Neural cell (in vitro differentiated cells): ENCODE results near the gene TPD52L1. TPM values are rescaled to one million over a fixed set of nuclear protein-coding genes. Genes with fewer than 3 reads are reported as not detected.

Experiments used
- H2AFZ ChIP-seq: fragments of 200-600, 300-800 bp; sonication (generic), shearing (Covaris generic); 2 replicates; pipeline ENCODE4 v1.6.0; 2014; ENCODE audit warnings: low read depth, mild to moderate bottlenecking, antibody characterized with exemption, low read length, moderate library complexity
- H3F3A ChIP-seq: fragments of 200-600 bp; shearing (Covaris generic); 2 replicates; pipeline ENCODE4 v1.6.1; 2016; ENCODE audit warnings: mild to moderate bottlenecking, moderate library complexity, mixed read lengths, antibody characterized with exemption, low read length; ENCODE audit not compliant: insufficient read depth, poor library complexity, severe bottlenecking
- H3K27ac ChIP-seq: fragments of 200-600, 300-800 bp; sonication (generic), shearing (Covaris generic); 2 replicates; pipeline ENCODE4 v1.5.1; 2014; ENCODE audit warnings: mild to moderate bottlenecking, low read length, moderate library complexity
- H3K27me3 ChIP-seq: fragments of 300-800, 200-600 bp; sonication (generic), shearing (Covaris generic); 2 replicates; pipeline ENCODE4 v1.6.0; 2014; ENCODE audit warnings: mild to moderate bottlenecking, low read depth, low read length, moderate library complexity; ENCODE audit not compliant: insufficient read depth
- H3K36me3 ChIP-seq: fragments of 300-800, 200-600 bp; sonication (generic), shearing (Covaris generic); 2 replicates; pipeline ENCODE4 v1.5.1; 2014; ENCODE audit warnings: mild to moderate bottlenecking, antibody characterized with exemption, low read length, moderate library complexity; ENCODE audit not compliant: insufficient read depth
- H3K4me2 ChIP-seq: fragments of 300-800, 200-600 bp; sonication (generic), shearing (Covaris generic); 2 replicates; pipeline ENCODE4 v1.6.0; 2014; ENCODE audit warnings: mild to moderate bottlenecking, low read length
- H3K4me3 ChIP-seq: fragments of 300-800, 200-600 bp; sonication (generic), shearing (Covaris generic); 2 replicates; pipeline ENCODE4 v1.5.1; 2014; ENCODE audit warnings: mild to moderate bottlenecking, low read length, moderate library complexity
- H3K79me2 ChIP-seq: fragments of 200-600 bp; shearing (Covaris generic); replicated peaks from 2 replicates; pipeline ENCODE4 v1.6.0; 2014; ENCODE audit warnings: mild to moderate bottlenecking, low read length, moderate library complexity; ENCODE audit not compliant: insufficient read depth
- H3K9ac ChIP-seq: fragments of 300-800, 200-600 bp; sonication (generic), shearing (Covaris generic); 2 replicates; pipeline ENCODE4 v1.6.1; 2016; ENCODE audit warnings: mild to moderate bottlenecking, low read length, mixed read lengths
- H3K9me2 ChIP-seq: fragments of 200-600 bp; shearing (Covaris generic); 2 replicates; pipeline ENCODE4 v1.6.1; 2016; ENCODE audit warnings: mild to moderate bottlenecking, low read length, mixed read lengths; ENCODE audit not compliant: insufficient read depth
- H3K9me3 ChIP-seq: fragments of 200-600, 300-800 bp; sonication (generic), shearing (Covaris generic); 2 replicates; pipeline ENCODE4 v1.6.1; 2016; ENCODE audit warnings: mild to moderate bottlenecking, mixed run types, low read length, moderate library complexity, mixed read lengths
- H4K20me1 ChIP-seq: fragments of 200-600 bp; shearing (Covaris generic); 2 replicates; pipeline ENCODE4 v1.6.1; 2016; ENCODE audit warnings: mild to moderate bottlenecking, mixed run types; ENCODE audit not compliant: insufficient read depth
- EP300 ChIP-seq: fragments of 450-650 bp; conservative IDR thresholded peaks from 2 replicates; pipeline ENCODE4 v1.6.1; 2014; ENCODE audit warnings: antibody characterized with exemption, mild to moderate bottlenecking, moderate library complexity; ENCODE audit not compliant: poor library complexity, severe bottlenecking
- EZH2 ChIP-seq: fragments of 200-600, 300-800 bp; shearing (Covaris generic), sonication (generic); IDR thresholded peaks from 2 replicates; pipeline ENCODE4 v1.6.1; 2014; ENCODE audit warnings: antibody characterized with exemption, low read length, borderline replicate concordance, mild to moderate bottlenecking; ENCODE audit not compliant: insufficient read depth, poor library complexity, severe bottlenecking
- MXI1 ChIP-seq: fragments of 450-650 bp; conservative IDR thresholded peaks from 2 replicates; pipeline ENCODE4 v1.6.1; 2014; ENCODE audit warnings: antibody characterized with exemption, mild to moderate bottlenecking; ENCODE audit not compliant: poor library complexity, severe bottlenecking
- POLR2AphosphoS5 ChIP-seq: IDR thresholded peaks from 2 replicates; pipeline ENCODE4 v1.6.1; 2012
- RAD21 ChIP-seq: fragments of 450-650 bp; conservative IDR thresholded peaks from 2 replicates; pipeline ENCODE4 v1.6.1; 2014; ENCODE audit warnings: antibody characterized with exemption, mild to moderate bottlenecking, moderate library complexity
- SMC3 ChIP-seq: fragments of 450-650 bp; conservative IDR thresholded peaks from 2 replicates; pipeline ENCODE4 v1.6.1; 2014; ENCODE audit warnings: antibody characterized with exemption, mild to moderate bottlenecking, moderate library complexity; ENCODE audit not compliant: poor library complexity
- TAF1 ChIP-seq: IDR thresholded peaks from 2 replicates; pipeline ENCODE4 v1.6.1; 2012; ENCODE audit warnings: low read depth
- polyA plus RNA-seq: library from polyadenylated mRNA; depleted of rRNA; stranded (reverse); fragments of >200 nt; gene quantifications from 2 replicates; pipeline ENCODE4 v1.2.3, GENCODE V29; 2014
- TF ChIP-seq, protein P1 (sequence below): IDR thresholded peaks from 2 replicates; pipeline ENCODE4 v1.6.1; 2012; ENCODE audit warnings: borderline replicate concordance
- TF ChIP-seq, protein P2 (sequence below): fragments of 450-650 bp; IDR thresholded peaks from 2 replicates; pipeline ENCODE4 v1.5.1; 2014; ENCODE audit warnings: antibody characterized with exemption, mild to moderate bottlenecking, moderate library complexity; ENCODE audit not compliant: poor library complexity, severe bottlenecking

Gene TPD52L1
- polyA plus RNA-seq, 1 donor from 2014 or later, result 8.9 TPM

DNA sequence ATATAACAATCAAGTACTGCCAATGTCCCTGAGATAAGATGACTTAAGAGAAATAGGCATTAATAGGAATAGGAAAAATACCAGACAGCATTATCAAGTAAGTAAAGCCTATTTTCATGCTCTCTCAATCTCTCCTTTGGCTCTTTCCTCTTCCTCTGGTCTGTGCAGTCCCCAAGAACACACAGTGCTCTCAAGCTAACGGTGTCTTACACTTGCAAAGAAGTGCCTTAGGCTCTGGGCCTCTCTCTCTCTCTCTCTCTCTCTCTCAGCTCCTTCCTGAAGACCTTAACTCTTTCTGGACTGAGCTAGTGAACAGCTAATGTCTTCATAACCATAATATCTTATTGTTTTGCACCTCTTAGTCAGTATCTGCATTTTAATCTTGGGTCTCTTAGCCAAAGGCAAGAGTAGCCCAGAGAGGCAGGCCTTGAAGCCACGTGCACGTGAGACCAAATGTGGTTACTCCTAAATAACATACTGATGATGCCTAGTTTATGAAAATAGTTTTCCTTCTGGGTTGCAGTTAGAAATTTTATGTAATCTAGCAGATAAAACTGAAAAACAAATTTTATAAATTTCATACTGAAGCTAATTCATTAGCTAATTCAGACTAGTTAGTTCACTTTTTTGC, 70.8 kb downstream of the TPD52L1 start:
- no peak overlapping the region for H3K4me2 ChIP-seq
- no peaks in the 10 kb centered on the region for H4K20me1 ChIP-seq
- TF ChIP-seq EP300 (no peak), SMC3 (no peak), POLR2AphosphoS5 (no peak), RAD21 (no peak), MXI1 (no peak), EZH2 (no peak), TAF1 (no peak)
- TF ChIP-seq, protein P1, sequence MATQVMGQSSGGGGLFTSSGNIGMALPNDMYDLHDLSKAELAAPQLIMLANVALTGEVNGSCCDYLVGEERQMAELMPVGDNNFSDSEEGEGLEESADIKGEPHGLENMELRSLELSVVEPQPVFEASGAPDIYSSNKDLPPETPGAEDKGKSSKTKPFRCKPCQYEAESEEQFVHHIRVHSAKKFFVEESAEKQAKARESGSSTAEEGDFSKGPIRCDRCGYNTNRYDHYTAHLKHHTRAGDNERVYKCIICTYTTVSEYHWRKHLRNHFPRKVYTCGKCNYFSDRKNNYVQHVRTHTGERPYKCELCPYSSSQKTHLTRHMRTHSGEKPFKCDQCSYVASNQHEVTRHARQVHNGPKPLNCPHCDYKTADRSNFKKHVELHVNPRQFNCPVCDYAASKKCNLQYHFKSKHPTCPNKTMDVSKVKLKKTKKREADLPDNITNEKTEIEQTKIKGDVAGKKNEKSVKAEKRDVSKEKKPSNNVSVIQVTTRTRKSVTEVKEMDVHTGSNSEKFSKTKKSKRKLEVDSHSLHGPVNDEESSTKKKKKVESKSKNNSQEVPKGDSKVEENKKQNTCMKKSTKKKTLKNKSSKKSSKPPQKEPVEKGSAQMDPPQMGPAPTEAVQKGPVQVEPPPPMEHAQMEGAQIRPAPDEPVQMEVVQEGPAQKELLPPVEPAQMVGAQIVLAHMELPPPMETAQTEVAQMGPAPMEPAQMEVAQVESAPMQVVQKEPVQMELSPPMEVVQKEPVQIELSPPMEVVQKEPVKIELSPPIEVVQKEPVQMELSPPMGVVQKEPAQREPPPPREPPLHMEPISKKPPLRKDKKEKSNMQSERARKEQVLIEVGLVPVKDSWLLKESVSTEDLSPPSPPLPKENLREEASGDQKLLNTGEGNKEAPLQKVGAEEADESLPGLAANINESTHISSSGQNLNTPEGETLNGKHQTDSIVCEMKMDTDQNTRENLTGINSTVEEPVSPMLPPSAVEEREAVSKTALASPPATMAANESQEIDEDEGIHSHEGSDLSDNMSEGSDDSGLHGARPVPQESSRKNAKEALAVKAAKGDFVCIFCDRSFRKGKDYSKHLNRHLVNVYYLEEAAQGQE, result no peak
- TF ChIP-seq, protein P2, sequence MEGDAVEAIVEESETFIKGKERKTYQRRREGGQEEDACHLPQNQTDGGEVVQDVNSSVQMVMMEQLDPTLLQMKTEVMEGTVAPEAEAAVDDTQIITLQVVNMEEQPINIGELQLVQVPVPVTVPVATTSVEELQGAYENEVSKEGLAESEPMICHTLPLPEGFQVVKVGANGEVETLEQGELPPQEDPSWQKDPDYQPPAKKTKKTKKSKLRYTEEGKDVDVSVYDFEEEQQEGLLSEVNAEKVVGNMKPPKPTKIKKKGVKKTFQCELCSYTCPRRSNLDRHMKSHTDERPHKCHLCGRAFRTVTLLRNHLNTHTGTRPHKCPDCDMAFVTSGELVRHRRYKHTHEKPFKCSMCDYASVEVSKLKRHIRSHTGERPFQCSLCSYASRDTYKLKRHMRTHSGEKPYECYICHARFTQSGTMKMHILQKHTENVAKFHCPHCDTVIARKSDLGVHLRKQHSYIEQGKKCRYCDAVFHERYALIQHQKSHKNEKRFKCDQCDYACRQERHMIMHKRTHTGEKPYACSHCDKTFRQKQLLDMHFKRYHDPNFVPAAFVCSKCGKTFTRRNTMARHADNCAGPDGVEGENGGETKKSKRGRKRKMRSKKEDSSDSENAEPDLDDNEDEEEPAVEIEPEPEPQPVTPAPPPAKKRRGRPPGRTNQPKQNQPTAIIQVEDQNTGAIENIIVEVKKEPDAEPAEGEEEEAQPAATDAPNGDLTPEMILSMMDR, result no peak
- no peaks in the 10 kb centered on the region for H3K36me3 ChIP-seq
- H3K27me3 ChIP-seq, result no peaks in the 10 kb centered on the region
- no peaks in the 10 kb centered on the region for H3K9me3 ChIP-seq
- H3K9me2 ChIP-seq, result no peaks in the 10 kb centered on the region
- no peaks in the 10 kb centered on the region for H3F3A ChIP-seq
- no peak overlapping the region for H3K9ac ChIP-seq
- no peak overlapping the region for H3K4me3 ChIP-seq
- no peak overlapping the region for H3K27ac ChIP-seq
- no peaks in the 10 kb centered on the region for H3K79me2 ChIP-seq
- H2AFZ ChIP-seq, result no peak overlapping the region

DNA sequence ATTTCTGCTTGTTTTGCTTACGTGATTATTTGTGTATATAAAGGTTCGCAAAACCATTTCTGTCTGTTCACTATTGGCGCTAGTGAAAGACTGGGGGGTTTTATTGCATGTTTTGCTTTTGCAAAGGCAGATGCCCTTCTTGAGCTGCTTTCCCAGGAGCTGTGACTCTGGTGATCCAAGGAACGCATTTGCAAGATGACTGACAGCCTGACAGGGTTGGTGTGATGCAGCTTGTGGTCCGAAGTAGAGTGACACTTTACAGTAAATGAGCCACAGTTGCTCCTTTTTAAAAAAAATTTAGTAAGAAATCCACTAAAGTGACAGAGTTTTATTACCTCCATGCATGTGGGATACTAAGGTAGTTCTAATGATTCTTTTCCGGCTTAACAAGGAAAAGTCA, 73.7 kb downstream of the TPD52L1 start:
- H3K27ac ChIP-seq, result peak overlapping the region; percentile 26
- H3K9me2 ChIP-seq, result no peaks in the 10 kb centered on the region
- no peaks in the 10 kb centered on the region for H3F3A ChIP-seq
- no peaks in the 10 kb centered on the region for H3K36me3 ChIP-seq
- no peaks in the 10 kb centered on the region for H3K9me3 ChIP-seq
- no peak overlapping the region for H3K4me3 ChIP-seq
- no peak overlapping the region for H3K4me2 ChIP-seq
- H4K20me1 ChIP-seq, result no peaks in the 10 kb centered on the region
- H3K79me2 ChIP-seq, result no peaks in the 10 kb centered on the region
- peak; percentile 29 for TF ChIP-seq EP300
- TF ChIP-seq POLR2AphosphoS5, result peak; percentile 20
- TF ChIP-seq RAD21, result no peak
- TF ChIP-seq, protein P1, result no peak
- no peak for TF ChIP-seq TAF1
- no peak overlapping the region for H2AFZ ChIP-seq
- no peak overlapping the region for H3K9ac ChIP-seq
- H3K27me3 ChIP-seq, result no peaks in the 10 kb centered on the region
